HEK293 (cell line): ENCODE results near the gene LRP1-AS.

Source experiments
- CTCF ChIP-seq: fragments of 450-650 bp; formaldehyde crosslinking; IDR thresholded peaks from 2 replicates; pipeline ENCODE4 v1.5.1; 2016; ENCODE audit warnings: missing biosample characterization, missing genetic modification characterization
- REPIN1 ChIP-seq: fragments of 450-650 bp; formaldehyde crosslinking; IDR thresholded peaks from 2 replicates; pipeline ENCODE4 v1.5.1; 2017; ENCODE audit warnings: missing biosample characterization, missing genetic modification characterization, low read depth
- SP2 ChIP-seq: fragments of 450-650 bp; formaldehyde crosslinking; IDR thresholded peaks from 2 replicates; pipeline ENCODE4 v1.5.1; 2016; ENCODE audit warnings: missing biosample characterization, missing genetic modification characterization
- TSHZ1 ChIP-seq: fragments of 450-650 bp; formaldehyde crosslinking; IDR thresholded peaks from 2 replicates; pipeline ENCODE4 v1.5.1; 2016; ENCODE audit warnings: missing biosample characterization, missing genetic modification characterization, borderline replicate concordance
- YY1 ChIP-seq: fragments of 450-650 bp; formaldehyde crosslinking; IDR thresholded peaks from 2 replicates; pipeline ENCODE4 v1.5.1; 2018; ENCODE audit warnings: missing biosample characterization, missing genetic modification characterization
- ZBTB11 ChIP-seq: fragments of 450-650 bp; formaldehyde crosslinking; conservative IDR thresholded peaks from 2 replicates; pipeline ENCODE4 v1.5.1; 2016; ENCODE audit warnings: low read depth, missing biosample characterization, missing genetic modification characterization
- ZNF48 ChIP-seq: fragments of 450-650 bp; formaldehyde crosslinking; IDR thresholded peaks from 2 replicates; pipeline ENCODE4 v1.5.1; 2016; ENCODE audit warnings: missing biosample characterization, missing genetic modification characterization
- ZNF513 ChIP-seq: fragments of 450-650 bp; IDR thresholded peaks from 2 replicates; pipeline ENCODE4 v1.5.1; 2018; ENCODE audit warnings: missing biosample characterization, missing genetic modification characterization
- ZNF830 ChIP-seq: fragments of 450-650 bp; IDR thresholded peaks from 2 replicates; pipeline ENCODE4 v1.5.0; 2018; ENCODE audit warnings: missing biosample characterization, missing genetic modification characterization, low read depth, mild to moderate bottlenecking, moderate library complexity

- TF ChIP-seq ZNF48 (no peak), YY1 (no peak), REPIN1 (no peak), ZNF830 (tag by site-specific recombination) (no peak), CTCF (no peak), ZBTB11 (tag by site-specific recombination) (no peak), ZNF513 (tag by site-specific recombination) (no peak), TSHZ1 (tag by site-specific recombination) (no peak), SP2 (tag by site-specific recombination) (no peak)
These were observed 18.3 kb upstream of the LRP1-AS start for GRCh38 chr12:57165741-57166140.
